Measurements from ENCODE around the gene TBC1D10A.

The TBC1D10A gene

DNA sequence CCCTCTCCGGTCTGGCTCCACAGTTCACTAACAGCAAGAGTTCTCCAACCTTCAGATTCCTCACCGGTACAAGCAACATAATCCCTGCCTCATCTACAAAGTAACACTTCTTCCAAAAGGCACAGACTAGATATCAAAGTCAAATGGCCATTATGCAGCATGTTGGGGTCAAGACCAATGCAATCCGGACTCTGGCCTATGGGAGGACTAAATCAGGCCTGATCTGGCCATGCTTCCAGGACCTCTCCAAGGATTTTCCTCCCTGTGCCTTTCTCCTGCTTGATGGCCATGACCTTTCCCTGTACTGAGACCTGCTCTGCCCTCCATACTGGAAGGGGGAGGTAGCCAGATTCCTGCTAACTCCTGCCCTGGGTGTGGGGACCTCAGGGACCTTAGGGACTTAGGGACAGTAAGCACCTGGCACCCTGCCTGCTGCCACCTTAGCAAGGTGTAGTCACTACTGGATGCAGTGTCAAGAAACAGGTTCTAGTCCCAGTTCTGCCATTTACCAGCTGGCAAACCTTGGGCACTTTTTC, 6.7 kb downstream of the TBC1D10A start:
- no CpG with 5 or more reads among the region's 3 CpGs for WGBS (ENCODE audit: extremely low coverage, insufficient coverage, insufficient read length)
- H3K14ac ChIP-seq (ENCODE audit: low read length), result no peak overlapping the region
- no peak overlapping the region for H3K4me2 ChIP-seq (ENCODE audit: low read length)
- peak overlapping the region; percentile 58 for H3K18ac ChIP-seq (ENCODE audit: low read length)
- H3K4me3 ChIP-seq (ENCODE audit: low read depth, low read length), result no peak overlapping the region
- H2AFZ ChIP-seq (ENCODE audit: insufficient read depth, low read length, poor library complexity), result no peak overlapping the region
- H3K79me1 ChIP-seq (ENCODE audit: low read length), result peaks cover 21% of the 10 kb centered on the region
- no peak overlapping the region for H2BK120ac ChIP-seq (ENCODE audit: insufficient read depth, low read length, poor library complexity)
- peak overlapping the region; percentile 46 for H3K9ac ChIP-seq (ENCODE audit: low read length)
- H3K4ac ChIP-seq (ENCODE audit: low read depth, low read length), result peak overlapping the region; percentile 48
- H3K4me1 ChIP-seq (ENCODE audit: control insufficient read depth in 1 of 2, insufficient read depth in 2 of 2, low read length in 2 of 2), result peaks cover 54 to 64% of the 10 kb centered on the region in 2 experiments
- no peak overlapping the region for H4K91ac ChIP-seq (ENCODE audit: low read depth, low read length)
- no peak overlapping the region for H2AK5ac ChIP-seq (ENCODE audit: low read length)
- no peak for DNase-seq
- H3K36me3 ChIP-seq (ENCODE audit: control insufficient read depth in 1 of 2, insufficient read depth in 2 of 2, low read length in 2 of 2), result peaks cover 30 to 45% of the 10 kb centered on the region in 2 experiments
- H3K27ac ChIP-seq (ENCODE audit: low read depth, low read length), result no peak overlapping the region
- no peaks in the 10 kb centered on the region for H3K9me3 ChIP-seq (ENCODE audit: insufficient read depth, low read depth, low read length)
- no peak overlapping the region for H2BK5ac ChIP-seq (ENCODE audit: low read depth, low read length, poor library complexity)
- peaks cover 39% of the 10 kb centered on the region for H3K79me2 ChIP-seq (ENCODE audit: control insufficient read depth, insufficient read depth, low read length, poor library complexity)
- no peak overlapping the region for H4K12ac ChIP-seq (ENCODE audit: low read depth, low read length)
- peak overlapping the region; percentile 10 for H2BK12ac ChIP-seq (ENCODE audit: low read length)
- no peak overlapping the region for H3K23ac ChIP-seq (ENCODE audit: low read length)
- H4K8ac ChIP-seq (ENCODE audit: low read depth, low read length), result no peak overlapping the region
- H3K27me3 ChIP-seq (ENCODE audit: insufficient read depth, low read length), result no peaks in the 10 kb centered on the region

DNA sequence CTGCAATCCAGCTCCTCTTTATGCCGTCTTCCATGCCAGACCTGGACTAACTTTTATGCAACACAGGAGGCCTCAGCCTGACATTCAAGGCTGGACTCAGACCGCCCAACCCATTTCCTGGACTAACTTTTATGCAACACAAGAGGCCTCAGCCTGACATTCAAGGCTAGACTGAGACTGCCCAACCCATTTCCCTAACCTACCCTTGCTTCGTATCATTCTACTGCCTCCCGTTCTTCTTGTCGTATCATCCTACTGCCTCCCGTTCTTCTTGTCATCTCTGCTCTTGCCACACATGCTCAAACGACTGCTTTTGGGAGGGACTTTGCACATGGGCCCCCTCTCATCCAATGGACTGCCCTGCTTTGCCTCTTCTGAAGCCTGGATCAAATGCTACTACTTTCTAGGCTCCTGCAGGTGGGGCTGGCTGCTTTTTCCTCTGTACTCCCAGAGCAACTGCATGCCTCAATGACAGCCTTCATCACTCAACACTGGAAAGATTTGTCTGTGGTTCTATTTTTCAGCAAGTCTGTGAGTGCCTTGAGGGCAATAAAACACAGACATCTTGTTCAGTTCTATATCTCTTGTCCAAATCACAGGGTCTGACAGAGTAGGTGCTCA, 7.8 kb downstream of the TBC1D10A start:
- Histone ChIP-seq H3K14ac (ENCODE audit: low read length) (no peak overlapping the region), H3K4me1 (ENCODE audit: control insufficient read depth in 1 of 2, insufficient read depth in 2 of 2, low read length in 2 of 2) (peaks cover 53 to 63% of the 10 kb centered on the region in 2 experiments), H4K91ac (ENCODE audit: low read depth, low read length) (no peak overlapping the region), H3K4me2 (ENCODE audit: low read length) (no peak overlapping the region), H3K27ac (ENCODE audit: low read depth, low read length) (no peak overlapping the region), H3K4ac (ENCODE audit: low read depth, low read length) (peak overlapping the region; percentile 31), H2BK12ac (ENCODE audit: low read length) (no peak overlapping the region), H3K9me3 (ENCODE audit: insufficient read depth, low read depth, low read length) (no peaks in the 10 kb centered on the region), H2BK5ac (ENCODE audit: low read depth, low read length, poor library complexity) (no peak overlapping the region), H2BK120ac (ENCODE audit: insufficient read depth, low read length, poor library complexity) (no peak overlapping the region), H4K8ac (ENCODE audit: low read depth, low read length) (no peak overlapping the region), H2AFZ (ENCODE audit: insufficient read depth, low read length, poor library complexity) (no peak overlapping the region), H3K4me3 (ENCODE audit: low read depth, low read length) (no peak overlapping the region), H3K27me3 (ENCODE audit: insufficient read depth, low read length) (no peaks in the 10 kb centered on the region), H3K36me3 (ENCODE audit: control insufficient read depth in 1 of 2, insufficient read depth in 2 of 2, low read length in 2 of 2) (peaks cover 30 to 45% of the 10 kb centered on the region in 2 experiments), H3K9ac (ENCODE audit: low read length) (no peak overlapping the region), H3K18ac (ENCODE audit: low read length) (peak overlapping the region; percentile 7), H3K79me2 (ENCODE audit: control insufficient read depth, insufficient read depth, low read length, poor library complexity) (peaks cover 31% of the 10 kb centered on the region), H3K23ac (ENCODE audit: low read length) (no peak overlapping the region), H4K12ac (ENCODE audit: low read depth, low read length) (no peak overlapping the region), H2AK5ac (ENCODE audit: low read length) (no peak overlapping the region), H3K79me1 (ENCODE audit: low read length) (peaks cover 16% of the 10 kb centered on the region)
- DNase-seq, result no peak
- WGBS (ENCODE audit: extremely low coverage, insufficient coverage, insufficient read length), result no CpG with 5 or more reads among the region's 7 CpGs

DNA sequence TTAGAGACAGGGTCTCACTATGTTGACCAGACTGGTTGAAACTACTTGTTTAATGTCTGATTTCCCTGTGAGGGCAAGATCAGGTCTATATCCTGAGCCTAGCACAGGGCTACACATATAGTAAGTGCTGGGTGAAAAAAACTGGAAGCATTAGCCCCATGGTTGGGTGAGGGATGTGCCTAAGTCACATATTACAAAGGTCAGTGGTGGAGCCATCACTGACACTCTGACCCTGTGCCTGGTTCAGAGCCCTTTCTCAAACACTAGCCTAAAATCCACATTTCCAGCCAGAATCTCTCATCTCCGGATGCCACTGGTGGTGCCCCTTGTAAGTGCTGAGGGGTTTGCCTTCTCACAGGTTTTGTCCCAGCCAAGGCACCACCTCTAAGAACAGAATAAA, 9.0 kb downstream of the TBC1D10A start:
- Histone ChIP-seq H3K27me3 (ENCODE audit: insufficient read depth, low read length) (no peaks in the 10 kb centered on the region), H2AFZ (ENCODE audit: insufficient read depth, low read length, poor library complexity) (no peak overlapping the region), H3K23ac (ENCODE audit: low read length) (no peak overlapping the region), H3K18ac (ENCODE audit: low read length) (peak overlapping the region; percentile 24), H4K91ac (ENCODE audit: low read depth, low read length) (no peak overlapping the region), H3K79me2 (ENCODE audit: control insufficient read depth, insufficient read depth, low read length, poor library complexity) (peaks cover 31% of the 10 kb centered on the region), H3K27ac (ENCODE audit: low read depth, low read length) (peak overlapping the region; percentile 29), H3K14ac (ENCODE audit: low read length) (no peak overlapping the region), H3K4me1 (ENCODE audit: control insufficient read depth in 1 of 2, insufficient read depth in 2 of 2, low read length in 2 of 2) (peaks cover 53 to 64% of the 10 kb centered on the region in 2 experiments), H4K12ac (ENCODE audit: low read depth, low read length) (no peak overlapping the region), H3K4ac (ENCODE audit: low read depth, low read length) (peak overlapping the region; percentile 31), H3K9me3 (ENCODE audit: insufficient read depth, low read depth, low read length) (no peaks in the 10 kb centered on the region), H2BK120ac (ENCODE audit: insufficient read depth, low read length, poor library complexity) (no peak overlapping the region), H3K9ac (ENCODE audit: low read length) (no peak overlapping the region), H3K79me1 (ENCODE audit: low read length) (peaks cover 16% of the 10 kb centered on the region), H2BK12ac (ENCODE audit: low read length) (no peak overlapping the region), H2BK5ac (ENCODE audit: low read depth, low read length, poor library complexity) (no peak overlapping the region), H2AK5ac (ENCODE audit: low read length) (no peak overlapping the region), H3K36me3 (ENCODE audit: control insufficient read depth in 1 of 2, insufficient read depth in 2 of 2, low read length in 2 of 2) (peaks cover 32 to 45% of the 10 kb centered on the region in 2 experiments), H3K4me2 (ENCODE audit: low read length) (no peak overlapping the region), H3K4me3 (ENCODE audit: low read depth, low read length) (no peak overlapping the region), H4K8ac (ENCODE audit: low read depth, low read length) (no peak overlapping the region)
- no peak for DNase-seq
- WGBS (ENCODE audit: extremely low coverage, insufficient coverage, insufficient read length), result no CpG with 5 or more reads among the region's 1 CpG

DNA sequence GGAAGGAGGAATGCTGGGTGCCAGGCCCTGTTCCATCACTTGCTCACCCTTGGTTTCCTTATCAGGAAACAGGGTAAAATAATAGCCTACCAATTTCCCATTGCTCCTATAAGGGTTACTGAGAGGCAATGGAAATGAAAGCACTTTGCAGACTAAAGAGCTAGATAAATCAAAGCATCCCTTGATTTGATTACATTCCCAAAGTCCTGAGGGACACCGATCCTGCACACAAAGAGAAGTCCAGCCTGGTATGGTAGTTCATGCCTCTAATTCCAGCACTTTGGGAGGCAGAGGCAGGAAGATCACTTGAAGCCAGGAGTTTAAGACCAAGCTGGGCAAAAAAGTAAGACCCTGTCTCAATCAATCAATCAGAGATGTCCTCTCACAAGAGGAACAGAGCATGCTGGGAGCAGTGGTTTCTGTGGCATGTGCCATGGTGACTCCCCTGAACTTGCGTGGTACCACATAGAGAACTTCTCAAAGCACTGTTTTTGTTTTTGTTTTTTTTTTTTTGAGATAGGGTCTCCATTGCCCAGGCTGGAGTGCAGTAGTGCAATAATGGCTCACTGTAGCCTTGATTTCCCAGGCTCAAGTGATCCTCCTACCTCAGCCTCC, 10.7 kb downstream of the TBC1D10A start:
- Histone ChIP-seq H3K27me3 (ENCODE audit: insufficient read depth, low read length) (no peaks in the 10 kb centered on the region), H4K8ac (ENCODE audit: low read depth, low read length) (no peak overlapping the region), H3K36me3 (ENCODE audit: control insufficient read depth in 1 of 2, insufficient read depth in 2 of 2, low read length in 2 of 2) (peaks cover 28 to 36% of the 10 kb centered on the region in 2 experiments), H3K9me3 (ENCODE audit: insufficient read depth, low read depth, low read length) (no peaks in the 10 kb centered on the region), H2BK120ac (ENCODE audit: insufficient read depth, low read length, poor library complexity) (peak overlapping the region; percentile 39), H2AFZ (ENCODE audit: insufficient read depth, low read length, poor library complexity) (no peak overlapping the region), H3K4ac (ENCODE audit: low read depth, low read length) (peak overlapping the region; percentile 42), H2BK5ac (ENCODE audit: low read depth, low read length, poor library complexity) (no peak overlapping the region), H3K9ac (ENCODE audit: low read length) (no peak overlapping the region), H3K23ac (ENCODE audit: low read length) (no peak overlapping the region), H3K79me1 (ENCODE audit: low read length) (peaks cover 28% of the 10 kb centered on the region), H4K91ac (ENCODE audit: low read depth, low read length) (peak overlapping the region; percentile 67), H2AK5ac (ENCODE audit: low read length) (no peak overlapping the region), H3K18ac (ENCODE audit: low read length) (peak overlapping the region; percentile 25), H3K4me2 (ENCODE audit: low read length) (no peak overlapping the region), H3K4me1 (ENCODE audit: control insufficient read depth in 1 of 2, insufficient read depth in 2 of 2, low read length in 2 of 2) (peaks cover 61 to 75% of the 10 kb centered on the region in 2 experiments), H3K27ac (ENCODE audit: low read depth, low read length) (peak overlapping the region; percentile 37), H3K79me2 (ENCODE audit: control insufficient read depth, insufficient read depth, low read length, poor library complexity) (peaks cover 25% of the 10 kb centered on the region), H3K4me3 (ENCODE audit: low read depth, low read length) (no peak overlapping the region), H3K14ac (ENCODE audit: low read length) (peak overlapping the region; percentile 12), H4K12ac (ENCODE audit: low read depth, low read length) (no peak overlapping the region), H2BK12ac (ENCODE audit: low read length) (peak overlapping the region; percentile 62)
- no CpG with 5 or more reads among the region's 2 CpGs for WGBS (ENCODE audit: extremely low coverage, insufficient coverage, insufficient read length)
- DNase-seq, result no peak

All from trophoblast cell (in vitro differentiated cells and primary cell).